ENCODE results near the gene STRA6.
"Not testable (repeated sequence)": the region's sequence is repeated elsewhere in the genome, so short reads cannot be mapped to it uniquely, and the experiment has no call there.

STRA6 gene

DNA sequence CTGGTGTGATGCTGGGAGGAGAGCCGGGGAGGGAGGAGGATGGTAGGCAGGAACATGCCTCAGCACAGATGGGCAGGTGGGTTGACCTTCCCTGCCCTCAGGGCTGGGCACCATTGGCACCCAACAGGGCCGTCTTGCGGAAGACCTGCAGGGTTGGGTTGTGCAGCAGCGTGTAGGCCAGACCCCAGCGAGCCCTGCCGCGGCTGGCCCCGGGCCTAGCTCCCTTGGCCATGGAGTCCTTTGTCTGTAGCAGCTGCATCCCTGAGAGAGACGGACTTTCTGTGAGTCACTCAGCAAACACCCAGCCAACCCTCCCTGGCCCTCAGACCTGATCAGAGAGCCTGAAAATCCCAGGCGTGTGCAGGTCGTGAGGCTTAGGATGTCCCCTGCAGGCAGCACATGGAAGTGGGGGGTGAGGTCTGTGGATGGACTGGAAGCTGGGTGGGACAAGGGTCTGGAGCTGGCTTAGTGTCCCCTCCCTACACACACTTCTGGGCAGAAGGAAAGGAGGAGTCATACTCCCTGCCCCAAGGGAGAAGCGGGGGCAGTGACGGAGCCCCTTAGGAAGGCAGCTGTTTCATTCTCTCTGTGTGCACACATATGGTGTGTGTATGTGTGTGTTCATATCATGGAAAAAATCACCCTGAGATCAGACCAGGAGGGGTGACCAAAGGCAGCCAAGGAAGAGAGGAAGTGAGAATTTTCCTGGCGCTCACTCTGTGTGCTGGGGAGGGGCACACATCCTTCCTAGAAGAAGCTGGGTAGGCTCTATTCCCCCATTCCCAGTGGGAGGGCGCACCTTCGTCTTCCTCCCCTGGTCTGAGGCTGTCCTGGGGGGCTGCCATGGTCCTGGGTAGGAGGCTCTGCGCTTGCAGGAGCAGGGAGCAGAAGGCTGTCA, 22.4 kb downstream of the STRA6 start:
- DNase-seq: no peak

DNA sequence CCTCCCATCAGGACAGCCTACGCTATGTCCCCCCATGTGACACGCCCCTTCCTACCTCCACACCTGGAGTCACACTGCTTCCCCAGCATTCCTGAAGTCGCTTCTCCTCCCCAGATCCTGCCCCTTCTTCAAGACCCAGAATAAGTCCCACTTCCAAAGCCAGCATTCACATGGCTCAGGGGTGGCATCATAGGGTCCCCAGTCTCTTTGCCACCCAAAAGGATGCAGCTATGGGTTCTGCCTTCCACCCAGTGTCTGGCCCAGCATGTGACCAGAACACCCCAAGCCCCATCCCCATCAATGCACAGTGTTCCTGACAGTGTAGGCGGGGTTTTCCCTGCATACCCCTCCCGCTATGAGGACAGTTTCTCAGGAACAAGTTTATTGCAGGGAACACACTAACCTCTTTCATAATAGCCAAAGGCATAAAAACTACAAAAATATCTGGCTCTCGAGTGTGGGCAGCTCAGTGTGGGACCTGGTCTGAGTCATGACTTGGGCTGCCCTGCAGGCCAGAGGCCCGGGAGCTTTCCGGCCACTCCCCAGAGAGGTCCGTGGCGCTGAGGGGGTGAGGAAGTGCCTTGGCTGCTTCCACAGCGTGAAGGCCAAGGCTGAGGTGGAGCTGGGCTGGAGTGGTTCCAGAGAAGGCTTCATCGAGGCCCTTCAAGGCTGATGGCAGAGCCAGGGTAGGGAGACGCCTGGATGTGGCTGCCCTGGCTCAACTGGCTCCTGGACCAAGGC, 23.3 kb downstream of the STRA6 start:
- DNase-seq: no peak

DNA sequence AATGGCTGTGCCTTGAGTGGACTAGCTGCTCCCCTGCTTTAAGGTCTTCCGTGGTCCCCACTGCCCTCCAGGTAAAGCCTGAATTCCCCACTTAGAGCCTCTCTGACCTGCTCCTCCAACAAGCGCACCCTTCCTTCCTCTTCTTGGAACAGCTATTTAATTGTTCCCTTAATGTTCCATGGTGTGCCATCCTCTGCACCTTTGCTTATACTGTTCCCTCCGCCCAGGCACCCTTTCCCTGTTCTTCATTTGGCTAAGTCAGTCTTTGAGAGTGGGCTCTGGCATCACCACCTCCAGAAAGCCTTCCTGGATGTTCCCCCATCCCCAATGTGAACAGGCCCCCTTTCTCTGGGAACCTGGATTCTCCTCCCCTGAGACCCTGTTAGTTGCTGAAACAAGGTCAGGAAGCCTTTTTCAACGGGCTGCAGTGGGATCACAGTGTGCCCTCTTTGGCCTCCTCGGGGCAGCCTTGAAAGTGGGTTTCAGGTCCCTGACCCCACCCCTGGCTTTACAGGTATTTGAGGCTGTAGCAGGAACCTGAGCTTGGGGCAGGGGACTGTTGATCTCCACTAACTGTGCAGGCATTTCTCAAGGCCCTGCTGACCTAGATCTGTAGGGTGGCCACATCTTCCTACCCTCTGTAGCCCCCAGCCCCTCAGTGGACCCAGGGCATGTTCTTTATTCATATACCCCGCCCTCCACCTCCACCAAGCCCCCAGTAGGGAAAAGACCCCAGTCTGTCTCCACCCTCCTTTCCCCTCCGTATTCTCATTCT, 24.1 kb downstream of the STRA6 start:
- DNase-seq: no peak

DNA sequence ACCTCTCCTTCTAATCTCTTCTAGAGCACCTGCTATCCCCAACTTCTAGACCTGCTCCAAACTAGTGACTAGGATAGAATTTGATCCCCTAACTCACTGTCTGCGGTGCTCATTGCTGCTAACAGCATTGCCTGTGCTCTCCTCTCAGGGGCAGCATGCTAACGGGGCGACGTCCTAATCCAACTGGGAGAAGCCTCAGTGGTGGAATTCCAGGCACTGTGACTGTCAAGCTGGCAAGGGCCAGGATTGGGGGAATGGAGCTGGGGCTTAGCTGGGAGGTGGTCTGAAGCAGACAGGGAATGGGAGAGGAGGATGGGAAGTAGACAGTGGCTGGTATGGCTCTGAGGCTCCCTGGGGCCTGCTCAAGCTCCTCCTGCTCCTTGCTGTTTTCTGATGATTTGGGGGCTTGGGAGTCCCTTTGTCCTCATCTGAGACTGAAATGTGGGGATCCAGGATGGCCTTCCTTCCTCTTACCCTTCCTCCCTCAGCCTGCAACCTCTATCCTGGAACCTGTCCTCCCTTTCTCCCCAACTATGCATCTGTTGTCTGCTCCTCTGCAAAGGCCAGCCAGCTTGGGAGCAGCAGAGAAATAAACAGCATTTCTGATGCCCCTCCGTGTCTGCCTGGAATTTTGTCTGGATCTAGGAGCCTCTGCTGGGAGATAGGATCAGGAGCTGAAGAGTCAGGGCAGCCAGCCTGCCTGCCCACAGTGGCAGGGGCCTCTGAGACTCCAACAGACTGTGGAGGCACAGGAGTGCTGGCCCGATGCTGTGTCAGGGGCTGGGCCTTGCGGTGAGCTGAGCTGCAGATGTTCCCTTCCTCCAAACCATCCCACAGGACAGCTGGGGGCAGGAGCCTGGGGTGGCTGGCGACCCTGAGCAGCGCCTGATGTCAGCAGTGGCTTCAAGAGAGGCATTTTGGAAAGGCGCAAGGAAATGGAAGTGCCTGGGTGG, 26.0 kb downstream of the STRA6 start:
- no peak for DNase-seq

DNA sequence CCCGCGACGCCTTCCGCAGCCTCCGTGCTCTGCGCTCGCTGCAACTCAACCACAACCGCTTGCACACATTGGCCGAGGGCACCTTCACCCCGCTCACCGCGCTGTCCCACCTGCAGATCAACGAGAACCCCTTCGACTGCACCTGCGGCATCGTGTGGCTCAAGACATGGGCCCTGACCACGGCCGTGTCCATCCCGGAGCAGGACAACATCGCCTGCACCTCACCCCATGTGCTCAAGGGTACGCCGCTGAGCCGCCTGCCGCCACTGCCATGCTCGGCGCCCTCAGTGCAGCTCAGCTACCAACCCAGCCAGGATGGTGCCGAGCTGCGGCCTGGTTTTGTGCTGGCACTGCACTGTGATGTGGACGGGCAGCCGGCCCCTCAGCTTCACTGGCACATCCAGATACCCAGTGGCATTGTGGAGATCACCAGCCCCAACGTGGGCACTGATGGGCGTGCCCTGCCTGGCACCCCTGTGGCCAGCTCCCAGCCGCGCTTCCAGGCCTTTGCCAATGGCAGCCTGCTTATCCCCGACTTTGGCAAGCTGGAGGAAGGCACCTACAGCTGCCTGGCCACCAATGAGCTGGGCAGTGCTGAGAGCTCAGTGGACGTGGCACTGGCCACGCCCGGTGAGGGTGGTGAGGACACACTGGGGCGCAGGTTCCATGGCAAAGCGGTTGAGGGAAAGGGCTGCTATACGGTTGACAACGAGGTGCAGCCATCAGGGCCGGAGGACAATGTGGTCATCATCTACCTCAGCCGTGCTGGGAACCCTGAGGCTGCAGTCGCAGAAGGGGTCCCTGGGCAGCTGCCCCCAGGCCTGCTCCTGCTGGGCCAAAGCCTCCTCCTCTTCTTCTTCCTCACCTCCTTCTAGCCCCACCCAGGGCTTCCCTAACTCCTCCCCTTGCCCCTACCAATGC, 27.1 kb downstream of the STRA6 start:
- DNase-seq: no peak

DNA sequence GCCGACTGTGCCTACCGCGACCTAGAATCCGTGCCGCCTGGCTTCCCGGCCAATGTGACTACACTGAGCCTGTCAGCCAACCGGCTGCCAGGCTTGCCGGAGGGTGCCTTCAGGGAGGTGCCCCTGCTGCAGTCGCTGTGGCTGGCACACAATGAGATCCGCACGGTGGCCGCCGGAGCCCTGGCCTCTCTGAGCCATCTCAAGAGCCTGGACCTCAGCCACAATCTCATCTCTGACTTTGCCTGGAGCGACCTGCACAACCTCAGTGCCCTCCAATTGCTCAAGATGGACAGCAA, 27.7 kb downstream of the STRA6 start:
- no peak for DNase-seq

DNA sequence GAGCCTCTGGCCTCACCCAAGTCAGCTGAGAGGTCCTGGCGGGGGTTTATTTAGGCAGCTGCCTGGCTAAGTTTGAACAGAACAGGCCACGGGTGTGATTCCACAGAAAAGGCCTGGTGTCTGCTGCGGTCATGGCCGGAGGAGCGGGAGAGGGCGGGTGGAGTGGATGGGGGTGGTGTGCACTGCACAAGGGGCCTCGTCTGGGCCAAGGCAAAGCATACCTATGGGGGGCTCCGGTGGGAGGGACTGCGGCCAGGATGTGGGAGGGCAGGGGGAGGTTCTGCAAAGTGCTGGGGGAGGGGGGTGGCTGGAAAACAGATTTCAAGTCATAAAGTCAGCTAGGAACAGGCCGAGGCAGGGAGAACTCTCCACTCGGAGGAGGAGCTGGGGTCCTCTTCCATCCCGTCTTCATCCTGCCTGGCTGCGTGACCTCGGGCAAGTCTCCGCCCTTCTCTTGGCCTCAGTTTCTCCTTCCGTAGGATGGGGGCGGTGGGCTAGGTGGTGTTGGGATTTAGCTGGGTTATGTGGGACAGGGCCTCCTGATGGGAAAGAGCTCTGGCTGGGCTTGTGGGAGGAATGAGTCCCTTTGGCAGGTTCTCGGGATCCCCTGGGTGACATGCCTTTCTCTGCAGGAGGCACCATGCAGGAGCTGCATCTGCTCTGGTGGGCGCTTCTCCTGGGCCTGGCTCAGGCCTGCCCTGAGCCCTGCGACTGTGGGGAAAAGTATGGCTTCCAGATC, 28.2 kb downstream of the STRA6 start:
- DNase-seq: no peak

DNA sequence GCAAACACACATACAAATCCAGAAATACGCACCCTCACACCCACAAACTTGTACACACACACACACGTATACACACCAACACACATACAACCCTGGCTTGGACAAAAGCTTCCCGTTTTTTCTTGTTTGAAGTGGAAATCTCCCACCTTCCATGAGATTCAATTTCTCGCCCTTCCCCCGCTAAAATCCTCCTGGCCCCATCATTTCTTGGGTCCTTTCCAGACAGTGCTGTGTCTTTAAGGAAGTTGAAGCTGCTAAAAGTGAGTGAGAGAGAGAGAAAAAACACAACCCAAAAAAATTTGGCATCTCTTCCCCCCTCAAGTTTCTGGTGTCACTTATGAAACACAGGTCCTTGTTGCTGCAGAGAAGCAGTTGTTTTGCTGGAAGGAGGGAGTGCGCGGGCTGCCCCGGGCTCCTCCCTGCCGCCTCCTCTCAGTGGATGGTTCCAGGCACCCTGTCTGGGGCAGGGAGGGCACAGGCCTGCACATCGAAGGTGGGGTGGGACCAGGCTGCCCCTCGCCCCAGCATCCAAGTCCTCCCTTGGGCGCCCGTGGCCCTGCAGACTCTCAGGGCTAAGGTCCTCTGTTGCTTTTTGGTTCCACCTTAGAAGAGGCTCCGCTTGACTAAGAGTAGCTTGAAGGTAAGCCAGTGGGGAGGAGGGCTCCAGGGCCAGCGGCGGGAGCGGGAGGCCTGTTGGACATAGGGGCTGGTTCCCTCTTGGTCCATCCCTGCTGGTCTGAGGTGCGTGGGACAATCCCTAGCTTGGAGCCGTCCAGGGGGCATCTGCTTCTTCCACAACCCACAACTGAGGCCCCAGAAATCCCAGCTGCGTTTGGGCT, 29.0 kb downstream of the STRA6 start, which contains the start of gene ISLR:
Gene ISLR (plus strand): TSS at position 331 of the 839 bp plus-strand sequence. CDS start 1,149 bp downstream, outside the sequence.
- no peak for DNase-seq

DNA sequence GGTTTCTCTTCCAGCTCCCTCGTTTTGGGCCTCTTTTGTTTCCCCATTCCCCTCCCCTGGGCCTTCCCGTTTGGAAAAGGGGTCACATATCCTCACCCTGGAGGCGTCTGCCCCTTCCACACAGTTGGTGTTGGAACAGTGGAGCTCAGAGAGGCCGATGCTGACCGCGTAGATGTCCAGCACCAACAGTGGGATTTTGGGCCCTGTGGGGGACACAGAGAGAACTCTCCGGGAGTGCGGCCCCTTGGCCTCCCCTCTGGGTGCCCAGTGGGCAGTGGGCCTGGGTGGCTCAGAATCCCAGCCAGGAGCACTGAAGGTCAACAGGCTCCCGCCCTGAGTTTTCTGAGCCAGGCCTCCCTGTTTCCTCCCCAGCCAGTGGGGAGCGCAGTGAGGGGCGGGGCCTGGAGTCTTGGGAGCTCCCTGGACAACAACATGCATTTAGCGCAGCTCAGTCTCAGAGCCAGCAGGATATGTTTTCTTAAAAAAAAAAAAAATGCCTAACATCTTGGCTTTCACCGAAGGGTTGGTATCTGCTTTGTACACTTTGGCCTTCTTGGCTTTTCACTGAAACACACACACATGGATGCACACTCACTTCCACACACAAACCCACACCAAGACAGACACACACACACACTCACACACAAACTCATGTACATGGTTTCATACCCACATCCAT, 29.7 kb downstream of the STRA6 start:
- DNase-seq: no peak

DNA sequence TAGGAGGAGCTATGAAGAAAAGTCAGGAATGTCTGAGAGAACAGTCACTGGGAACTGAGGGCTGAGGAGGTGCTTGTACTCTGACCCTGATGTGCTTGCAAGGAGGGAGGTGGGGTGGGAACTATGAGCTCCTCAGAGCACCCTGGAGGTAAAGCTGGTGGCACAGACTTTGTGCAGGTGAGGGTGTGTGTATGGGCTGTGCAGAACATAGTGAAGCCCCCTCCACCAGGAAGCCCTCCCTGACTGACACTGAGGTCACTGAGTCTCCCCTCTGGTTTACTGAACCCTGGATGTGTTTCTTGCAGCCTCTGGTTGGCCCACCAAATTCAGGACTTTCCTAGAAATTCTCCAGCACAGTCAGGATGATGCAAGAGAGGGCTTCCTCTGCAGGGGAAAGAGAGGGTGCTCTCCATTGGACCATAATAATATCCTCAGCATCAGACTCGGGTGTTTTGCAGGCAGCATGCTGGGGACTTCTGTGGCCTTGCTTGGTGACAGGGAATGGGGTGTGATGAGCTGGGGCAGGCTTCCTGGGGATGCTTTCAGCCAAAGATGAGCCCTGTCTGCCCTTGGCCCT, 30.5 kb downstream of the STRA6 start:
- no peak for DNase-seq

DNA sequence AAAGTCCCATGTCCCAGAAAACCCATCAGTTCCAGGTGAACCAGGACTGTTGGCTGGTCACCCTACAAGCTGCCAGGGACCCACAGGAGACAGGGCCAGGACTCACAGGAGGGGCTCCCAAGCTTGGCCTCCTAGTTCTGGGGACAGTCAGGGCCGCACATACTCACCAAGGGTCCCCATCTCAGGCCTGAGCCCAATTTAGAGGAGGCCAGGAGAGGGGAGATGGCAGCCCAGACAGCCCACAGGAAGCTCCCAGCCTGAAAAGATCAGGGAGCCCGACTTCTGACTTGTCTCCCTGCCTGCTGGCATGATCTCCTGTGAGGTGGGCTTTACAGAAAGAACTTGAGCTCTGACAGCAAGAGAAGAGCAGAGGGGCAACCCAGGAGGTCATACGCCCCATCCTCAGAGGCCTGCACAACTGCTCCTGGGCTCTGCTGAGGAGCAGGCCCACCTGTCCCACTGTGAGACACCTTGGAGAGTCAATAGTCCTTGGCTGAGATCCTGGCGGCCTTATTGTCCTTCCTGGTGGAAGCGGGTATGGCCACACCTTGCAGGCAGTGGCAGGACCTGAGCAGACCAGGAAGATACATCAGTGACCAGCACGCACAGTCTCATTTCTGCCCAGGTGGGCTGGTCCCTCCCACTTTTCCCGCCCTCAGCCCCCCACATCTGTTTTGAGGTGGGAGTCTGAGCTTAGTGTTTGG, 31.6 kb downstream of the STRA6 start:
- DNase-seq: no peak

DNA sequence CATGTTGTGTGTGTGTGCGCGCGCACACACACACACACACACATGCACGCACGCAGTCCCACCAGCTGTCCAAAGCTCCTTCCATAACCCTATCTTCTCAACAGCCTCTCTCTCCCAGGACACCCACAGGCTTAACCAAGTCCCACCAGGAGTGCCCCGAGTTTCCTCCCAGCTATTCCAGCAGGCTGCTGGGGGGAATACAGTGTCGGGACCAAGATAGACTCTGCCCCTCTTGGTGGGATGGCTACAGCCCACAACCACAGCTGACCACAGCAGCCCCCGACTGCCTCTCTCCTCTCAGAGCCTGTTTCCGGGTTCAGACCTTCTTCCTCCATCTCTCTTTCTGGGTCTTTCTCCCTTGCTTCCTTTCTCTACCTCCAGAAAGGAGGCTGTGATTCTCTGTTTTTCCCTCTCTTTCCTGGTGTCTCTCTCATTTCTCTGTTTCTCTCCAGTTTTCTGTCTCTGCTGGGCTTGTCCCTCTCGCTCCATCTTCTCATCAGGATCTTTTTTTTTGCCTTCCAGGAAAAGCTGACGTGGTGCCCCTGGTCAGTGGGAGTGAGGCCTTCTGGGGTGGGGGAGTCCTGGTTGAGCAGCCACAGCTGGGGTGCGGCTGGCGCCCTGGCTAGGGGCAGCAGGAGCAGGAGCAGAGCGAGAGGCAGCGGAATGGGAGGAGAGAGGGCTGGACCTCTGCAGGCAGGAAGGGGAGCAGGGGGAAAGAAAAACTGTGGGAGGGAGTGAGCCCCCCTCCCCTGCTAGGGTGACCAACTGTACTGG, 32.3 kb downstream of the STRA6 start:
- no peak for DNase-seq

DNA sequence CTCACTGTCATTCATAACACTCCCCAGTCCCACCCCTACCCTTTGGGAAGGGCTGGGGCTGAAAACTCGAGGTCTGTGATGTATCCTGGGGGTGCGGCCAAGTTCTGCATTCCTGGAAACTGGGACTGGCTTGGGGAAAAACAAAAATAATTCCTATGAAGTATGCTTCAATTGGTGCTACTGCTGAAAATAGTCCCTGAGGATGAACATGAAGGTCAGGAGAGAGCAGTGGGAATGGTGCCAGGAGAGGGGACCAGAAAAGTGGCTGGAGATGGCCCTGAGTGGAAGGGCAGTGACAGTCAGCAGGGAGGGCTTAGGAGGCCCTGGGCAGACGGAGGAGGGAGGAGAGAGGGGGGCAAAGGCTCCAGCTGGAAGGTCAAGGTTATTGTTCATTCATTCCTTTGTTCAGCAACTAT, 33.9 kb downstream of the STRA6 start:
- no peak for DNase-seq

DNA sequence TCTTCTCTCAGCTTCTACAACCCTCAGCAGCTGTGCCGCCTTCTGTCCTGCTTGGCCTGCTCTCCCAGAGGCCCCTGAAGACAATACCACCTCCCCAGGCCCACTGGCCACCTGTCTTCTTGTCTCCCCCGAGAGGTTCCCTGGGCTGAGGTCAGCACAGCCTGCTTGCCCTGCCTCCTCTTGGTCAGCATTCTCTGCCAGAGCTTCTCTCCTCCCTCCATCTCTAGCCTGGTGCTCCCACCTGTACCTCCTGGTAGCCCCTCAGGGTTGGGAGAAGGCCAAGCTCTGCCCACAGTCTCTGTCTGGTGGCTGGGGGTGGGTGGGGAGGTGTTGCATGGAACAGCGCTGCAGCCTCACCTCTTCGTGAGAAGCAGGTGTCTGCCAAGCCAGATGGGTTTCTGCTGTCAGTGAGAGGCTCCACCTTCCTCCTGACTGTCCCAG, 34.7 kb downstream of the STRA6 start:
- DNase-seq: no peak

DNA sequence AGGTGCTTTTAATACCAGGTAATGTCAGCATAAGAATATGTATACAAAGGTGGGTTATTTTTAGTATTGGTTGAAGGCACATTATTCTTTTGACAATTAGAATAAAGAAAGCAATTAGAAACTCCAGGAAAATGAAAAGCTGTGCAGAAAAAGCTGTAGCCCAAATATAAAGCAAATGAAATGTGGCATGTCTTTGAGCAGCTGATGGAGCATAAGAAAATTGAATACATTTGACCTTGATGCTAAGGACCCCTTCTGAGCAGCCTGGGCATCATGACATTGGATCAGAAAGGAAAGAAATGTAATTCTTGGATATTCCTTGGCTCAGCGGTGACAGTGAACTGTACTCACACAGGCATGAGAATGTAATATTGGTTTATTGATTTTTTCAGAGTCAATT, 37.1 kb downstream of the STRA6 start:
- DNase-seq: no peak

DNA sequence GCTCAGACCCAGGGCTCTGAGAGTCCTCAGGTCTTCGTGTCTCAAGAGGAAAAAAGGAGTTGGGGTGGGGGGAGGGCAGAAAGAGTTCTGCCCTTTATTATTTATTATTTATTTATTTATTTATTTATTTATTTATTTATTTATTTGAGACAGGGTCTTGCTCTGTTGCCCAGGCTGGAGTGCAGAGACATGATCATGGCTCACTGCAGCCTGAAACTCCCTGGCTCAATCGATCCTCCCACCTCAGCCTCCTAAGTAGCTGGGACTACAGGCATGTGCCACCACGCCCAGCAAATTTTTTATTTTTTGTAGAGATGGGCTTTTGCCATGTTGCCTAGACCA, 40.4 kb downstream of the STRA6 start:
- not testable (repeated sequence) for DNase-seq

DNA sequence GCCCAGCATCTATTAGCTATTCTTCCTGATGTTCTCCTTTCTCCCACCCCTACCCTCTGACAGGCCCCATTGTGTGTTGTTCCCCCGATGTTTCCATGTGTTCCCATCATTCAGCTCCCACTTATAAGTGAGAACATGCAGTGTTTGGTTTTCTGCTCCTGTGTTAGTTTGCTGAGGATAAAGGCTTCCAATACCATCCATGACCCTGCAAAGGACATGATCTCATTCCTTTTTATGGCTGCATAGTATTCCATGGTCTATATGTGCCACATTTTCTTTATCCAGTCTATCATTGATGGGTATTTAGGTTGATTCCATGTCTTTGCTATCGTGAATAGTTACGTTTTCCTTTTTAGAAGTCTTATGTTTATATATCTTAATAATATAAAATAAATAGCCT, 42.2 kb downstream of the STRA6 start:
- DNase-seq: not testable (repeated sequence)

Measured in SIG-M5 (cell line).